ENCODE measurements around the gene PRKCB. TPM values are rescaled to one million over a fixed set of nuclear protein-coding genes. Genes with fewer than 3 reads are reported as not detected.

PRKCB gene
- polyA plus RNA-seq, 1 donor (not counting 4 experiments of a cell fraction or from before 2014, with no cell fraction given), result 0.18 TPM

DNA sequence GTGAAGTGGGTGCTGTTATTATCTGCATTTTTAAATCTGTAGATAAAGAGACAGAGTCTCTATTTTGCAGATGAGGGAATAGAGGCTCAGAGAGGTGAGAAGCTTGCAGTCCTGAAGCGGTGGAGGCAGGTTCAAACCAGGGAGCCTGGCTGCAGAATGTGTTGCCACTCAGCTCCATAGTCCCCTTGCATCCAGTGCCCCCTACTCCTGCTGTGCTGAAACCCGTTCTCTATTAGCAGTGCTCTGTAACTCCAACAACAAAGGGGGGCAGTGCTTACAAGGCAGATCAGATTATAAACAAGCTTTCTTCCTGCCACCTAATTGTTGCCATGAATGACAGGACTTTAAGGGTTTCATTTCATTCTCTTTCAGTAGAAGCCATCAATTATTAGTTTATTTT, 302.2 kb downstream of the PRKCB start:
- Histone ChIP-seq H3K36me3 (ENCODE audit: control insufficient read depth in 2 of 2, extremely low read depth in 1 of 2, insufficient read depth in 2 of 2, low read length in 2 of 2) (no peaks in the 10 kb centered on the region), H3K9me3 (ENCODE audit: control insufficient read depth, low read depth, low read length) (peaks cover 2% of the 10 kb centered on the region), H3K4me3 (ENCODE audit: control insufficient read depth in 2 of 3, extremely low read depth in 1 of 3, insufficient read depth in 2 of 3, low read depth in 1 of 3, low read length in 3 of 3) (no peak overlapping the region), H3K4me1 (ENCODE audit: control insufficient read depth, extremely low read depth, insufficient read depth, low read length) (no peaks in the 10 kb centered on the region), H2AFZ (ENCODE audit: control insufficient read depth, low read length) (no peak overlapping the region), H4K20me1 (ENCODE audit: control insufficient read depth, extremely low read depth, insufficient read depth, low read length) (no peaks in the 10 kb centered on the region), H3K9me1 (ENCODE audit: control insufficient read depth, extremely low read depth, insufficient read depth, low read length) (no peaks in the 10 kb centered on the region), H3K27me3 (ENCODE audit: control insufficient read depth, extremely low read depth, insufficient read depth, low read length) (no peaks in the 10 kb centered on the region), H3K4me2 (ENCODE audit: control insufficient read depth, extremely low read depth, insufficient read depth, low read depth, low read length) (no peak overlapping the region), H3K27ac (ENCODE audit: control insufficient read depth, insufficient read depth, low read length) (no peak overlapping the region), H3K79me2 (ENCODE audit: control insufficient read depth, insufficient read depth, low read length) (no peaks in the 10 kb centered on the region), H3K9ac (ENCODE audit: control insufficient read depth, extremely low read depth, insufficient read depth, low read length) (no peak overlapping the region)
- dilution Hi-C loops (cut with MboI; ENCODE audit: extremely low pct_ligation_motif_present, low sequenced_read_pairs), result no loop called here
- FAIRE-seq (no peak), DNase-seq (ENCODE audit: low read depth, low spot score) (no peak)
- TF ChIP-seq EZH2 (IDR thresholded peaks at IDR 0.05; ENCODE audit: low read length), result no peak
- TF ChIP-seq, protein P1, sequence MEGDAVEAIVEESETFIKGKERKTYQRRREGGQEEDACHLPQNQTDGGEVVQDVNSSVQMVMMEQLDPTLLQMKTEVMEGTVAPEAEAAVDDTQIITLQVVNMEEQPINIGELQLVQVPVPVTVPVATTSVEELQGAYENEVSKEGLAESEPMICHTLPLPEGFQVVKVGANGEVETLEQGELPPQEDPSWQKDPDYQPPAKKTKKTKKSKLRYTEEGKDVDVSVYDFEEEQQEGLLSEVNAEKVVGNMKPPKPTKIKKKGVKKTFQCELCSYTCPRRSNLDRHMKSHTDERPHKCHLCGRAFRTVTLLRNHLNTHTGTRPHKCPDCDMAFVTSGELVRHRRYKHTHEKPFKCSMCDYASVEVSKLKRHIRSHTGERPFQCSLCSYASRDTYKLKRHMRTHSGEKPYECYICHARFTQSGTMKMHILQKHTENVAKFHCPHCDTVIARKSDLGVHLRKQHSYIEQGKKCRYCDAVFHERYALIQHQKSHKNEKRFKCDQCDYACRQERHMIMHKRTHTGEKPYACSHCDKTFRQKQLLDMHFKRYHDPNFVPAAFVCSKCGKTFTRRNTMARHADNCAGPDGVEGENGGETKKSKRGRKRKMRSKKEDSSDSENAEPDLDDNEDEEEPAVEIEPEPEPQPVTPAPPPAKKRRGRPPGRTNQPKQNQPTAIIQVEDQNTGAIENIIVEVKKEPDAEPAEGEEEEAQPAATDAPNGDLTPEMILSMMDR (optimal IDR thresholded peaks at IDR 0.05 in 1 of 3, IDR thresholded peaks at IDR 0.05 in 1 of 3, conservative IDR thresholded peaks at IDR 0.05 in 1 of 3; ENCODE audit: extremely low read depth in 1 of 3, insufficient read depth in 2 of 3, low read length in 3 of 3), result no peak

DNA sequence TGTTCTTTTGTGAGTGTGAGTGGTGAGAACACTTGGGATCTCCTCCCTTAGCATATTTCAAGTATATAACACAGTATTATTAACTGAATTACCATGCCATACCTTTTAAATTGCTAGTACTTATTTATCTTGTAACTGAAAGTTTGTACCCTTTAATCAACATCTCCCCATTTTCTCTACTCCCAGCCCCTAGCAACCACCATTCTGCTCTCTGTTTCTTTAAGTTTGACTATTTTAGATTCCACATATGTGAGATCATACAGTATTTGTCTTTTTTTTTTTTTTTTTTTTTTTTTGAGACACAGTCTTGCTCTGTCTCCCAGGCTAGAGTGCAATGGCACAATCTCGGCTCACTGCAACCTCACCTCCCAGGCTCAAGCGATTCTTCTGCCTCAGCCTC, 302.8 kb downstream of the PRKCB start:
- Histone ChIP-seq H3K4me1 (ENCODE audit: control insufficient read depth, extremely low read depth, insufficient read depth, low read length) (no peaks in the 10 kb centered on the region), H3K27ac (ENCODE audit: control insufficient read depth, insufficient read depth, low read length) (no peak overlapping the region), H3K36me3 (ENCODE audit: control insufficient read depth in 2 of 2, extremely low read depth in 1 of 2, insufficient read depth in 2 of 2, low read length in 2 of 2) (no peaks in the 10 kb centered on the region), H2AFZ (ENCODE audit: control insufficient read depth, low read length) (no peak overlapping the region), H3K27me3 (ENCODE audit: control insufficient read depth, extremely low read depth, insufficient read depth, low read length) (no peaks in the 10 kb centered on the region), H3K9me1 (ENCODE audit: control insufficient read depth, extremely low read depth, insufficient read depth, low read length) (no peaks in the 10 kb centered on the region), H3K9me3 (ENCODE audit: control insufficient read depth, low read depth, low read length) (peaks cover 2% of the 10 kb centered on the region), H4K20me1 (ENCODE audit: control insufficient read depth, extremely low read depth, insufficient read depth, low read length) (no peaks in the 10 kb centered on the region), H3K4me2 (ENCODE audit: control insufficient read depth, extremely low read depth, insufficient read depth, low read depth, low read length) (no peak overlapping the region), H3K9ac (ENCODE audit: control insufficient read depth, extremely low read depth, insufficient read depth, low read length) (no peak overlapping the region), H3K79me2 (ENCODE audit: control insufficient read depth, insufficient read depth, low read length) (no peaks in the 10 kb centered on the region), H3K4me3 (ENCODE audit: control insufficient read depth in 2 of 3, extremely low read depth in 1 of 3, insufficient read depth in 2 of 3, low read depth in 1 of 3, low read length in 3 of 3) (no peak overlapping the region)
- TF ChIP-seq, protein P1 (optimal IDR thresholded peaks at IDR 0.05 in 1 of 3, IDR thresholded peaks at IDR 0.05 in 1 of 3, conservative IDR thresholded peaks at IDR 0.05 in 1 of 3; ENCODE audit: extremely low read depth in 1 of 3, insufficient read depth in 2 of 3, low read length in 3 of 3), result no peak
- no peak for TF ChIP-seq EZH2 (IDR thresholded peaks at IDR 0.05; ENCODE audit: low read length)
- dilution Hi-C loops (cut with MboI; ENCODE audit: extremely low pct_ligation_motif_present, low sequenced_read_pairs), result no loop called here
- FAIRE-seq (no peak), DNase-seq (ENCODE audit: low read depth, low spot score) (no peak)

Data from keratinocyte (primary cell).